GM12878 (cell line): ENCODE measurements around the gene KRTAP10-5. TPM values are rescaled to one million over a fixed set of nuclear protein-coding genes. Genes with fewer than 3 reads are reported as not detected.

Experiments used
- ATAC-seq: fragments of 200-7000 bp; cut with Tn5 transposase; 3 replicates; pipeline ENCODE4 v1.9.1; 2020; ENCODE audit warnings: mild to moderate bottlenecking, moderate library complexity
- BruUV-seq: library from RNA; stranded (reverse); fragments of 400-500 nt; replicated peaks from 2 replicates; lab custom pipeline; 2021; lab: Mats Ljungman, UMichigan
- CTCF ChIA-PET: fragments of 300-600 bp; sonication (Branson Sonifier 250); formaldehyde crosslinking; extraction: SDS; loops from one replicate; lab custom pipeline; 2021; ENCODE audit warnings: inconsistent platforms; lab: Yijun Ruan, JAX
- POLR2A ChIA-PET: fragments of 350-600 bp; formaldehyde crosslinking; extraction: SDS; loops from one replicate; lab custom pipeline; 2021; ENCODE audit warnings: inconsistent platforms; lab: Charles Lee
- RAD21 ChIA-PET: fragments of 300-600 bp; sonication (Branson Sonifier 250); formaldehyde crosslinking; loops from one replicate; lab custom pipeline; 2023; ENCODE audit warnings: antibody characterized with exemption; ENCODE audit not compliant: unreplicated experiment; lab: Charles Lee
- SMC1A ChIA-PET: fragments of 300-600 bp; sonication (Branson Sonifier 250); formaldehyde crosslinking; loops from one replicate; lab custom pipeline; 2023; ENCODE audit not compliant: unreplicated experiment, uncharacterized antibody; lab: Charles Lee
- DNase-seq: peaks from one replicate; pipeline ENCODE4 v3.0.0-alpha.2; 2011; ENCODE audit warnings: low read depth, low spot score
- FAIRE-seq: peaks from 3 replicates; lab custom pipeline; 2011; peaks lifted over from hg19 to GRCh38; lab: Jason Lieb, UNC
- H2AFZ ChIP-seq: 2 replicates; pipeline ENCODE4 v1.6.0; 2011; ENCODE audit warnings: low read depth, low read length, control low read depth; ENCODE audit not compliant: control insufficient read depth
- H3K27ac ChIP-seq: 2 replicates; pipeline ENCODE4 v1.5.1; 2011; ENCODE audit warnings: control low read depth; ENCODE audit not compliant: control insufficient read depth, insufficient read depth
- H3K27me3 ChIP-seq, 2 experiments: replicated peaks in 1 of 2; 2 replicates each; pipeline versions ENCODE4 v1.6.0 to v1.6.1; 2011; ENCODE audit warnings: low read length in 1 of 2; ENCODE audit not compliant: control insufficient read depth in 2 of 2, insufficient read depth in 2 of 2
- H3K36me3 ChIP-seq, 2 experiments: 2 replicates each; pipeline ENCODE4 v1.5.1; 2011; ENCODE audit warnings: low read length in 1 of 2; ENCODE audit not compliant: control insufficient read depth in 2 of 2, insufficient read depth in 2 of 2
- H3K4me1 ChIP-seq: 2 replicates; pipeline ENCODE4 v1.6.1; 2011; ENCODE audit warnings: mild to moderate bottlenecking, low read length, moderate library complexity, mixed read lengths; ENCODE audit not compliant: control insufficient read depth, insufficient read depth
- H3K4me2 ChIP-seq: 2 replicates; pipeline ENCODE4 v1.6.0; 2011; ENCODE audit warnings: control low read depth; ENCODE audit not compliant: control insufficient read depth, insufficient read depth
- H3K4me3 ChIP-seq: fragments of 200-600 bp; sonication (generic); 2 replicates; pipeline ENCODE4 v1.5.1; 2016
- H3K79me2 ChIP-seq: 2 replicates; pipeline ENCODE4 v1.6.0; 2011; ENCODE audit warnings: low read length; ENCODE audit not compliant: control insufficient read depth, insufficient read depth
- H3K9ac ChIP-seq: 2 replicates; pipeline ENCODE4 v1.8.0; 2011; ENCODE audit warnings: low read length, control low read depth, mixed read lengths; ENCODE audit not compliant: control insufficient read depth, insufficient read depth
- H3K9me3 ChIP-seq: replicated peaks from 3 replicates; pipeline ENCODE4 v1.5.1; 2011; ENCODE audit warnings: mild to moderate bottlenecking, low read length; ENCODE audit not compliant: control insufficient read depth, insufficient read depth
- H4K20me1 ChIP-seq: 2 replicates; pipeline ENCODE4 v1.6.0; 2011; ENCODE audit not compliant: control insufficient read depth, insufficient read depth
- HDAC6 ChIP-seq: fragments of 200-600 bp; sonication (generic); IDR thresholded peaks from one replicate; pipeline ENCODE4 v1.8.0; 2017; ENCODE audit warnings: antibody characterized with exemption; ENCODE audit not compliant: unreplicated experiment
- MTA3 ChIP-seq: IDR thresholded peaks from 2 replicates; pipeline ENCODE4 v1.6.1; 2012; ENCODE audit warnings: low read length, inconsistent platforms, borderline replicate concordance
- MXI1 ChIP-seq: fragments of 150-350 bp; IDR thresholded peaks from 2 replicates; pipeline ENCODE4 v1.6.1; 2011; ENCODE audit warnings: low read depth, mild to moderate bottlenecking, inconsistent platforms, low read length, improper control_type of control experiment
- PML ChIP-seq: IDR thresholded peaks from 2 replicates; pipeline ENCODE4 v1.6.1; 2012; ENCODE audit warnings: low read length, inconsistent platforms
- ZNF274 ChIP-seq: IDR thresholded peaks from one replicate; pipeline ENCODE4 v1.8.0; 2011; ENCODE audit not compliant: insufficient read length, insufficient read depth
- WGBS: methylation state at CpG from one replicate; pipeline ENCODE4 v1.1.6; 2016; ENCODE audit warnings: low lambda C conversion rate; ENCODE audit not compliant: insufficient replicate concordance, insufficient coverage; ENCODE audit errors: missing lambda C conversion rate; 5-methylcytosine and 5-hydroxymethylcytosine counted together
- in situ Hi-C: fragments of 300-500 bp; cut with MboI; formaldehyde crosslinking; loops from 9 replicates; pipeline ENCODE4 v1.14.3; 2018; ENCODE audit warnings: mixed read lengths
- intact Hi-C: fragments of 100-400 bp; cut with micrococcal nuclease; formaldehyde crosslinking; loops from one replicate; pipeline ENCODE4 v1.14.2; 2022; ENCODE audit not compliant: unreplicated experiment
- polyA plus RNA-seq, 11 experiments: library from polyadenylated mRNA; depleted of rRNA in 4 of 11; unstranded in 6 of 11; stranded (reverse) in 5 of 11; fragments of >200 nt; fragmentation: Nextera tagmentation in 4 of 11; fragmentation: Illumina TruSeq in 1 of 11; extraction: Ambion mirVana in 4 of 11; extraction: Trizol in 1 of 11; gene quantifications; 1 replicate in 1 of 11; 2 replicates in 10 of 11; pipeline versions ENCODE4 v1.2.1 to v1.2.3, GENCODE V29; 2011 to 2016; ENCODE audit warnings: inconsistent platforms in 2 of 11, missing spikeins in 2 of 11, low read depth in 1 of 11
- total RNA-seq, 4 experiments: library from RNA; depleted of rRNA in 3 of 4; stranded (reverse); fragments of >200 nt in 3 of 4; fragmentation: Illumina TruSeq in 1 of 4; extraction: Trizol in 1 of 4; gene quantifications; 2 replicates each; pipeline versions ENCODE4 v1.2.1 to v1.2.3, GENCODE V29; 2013 to 2021
- TF ChIP-seq, protein P1 (sequence below): IDR thresholded peaks from 2 replicates; pipeline ENCODE4 v1.6.1; 2012; ENCODE audit warnings: low read length, inconsistent platforms

The KRTAP10-5 gene
- total and polyA plus RNA-seq, 10 of the 15 experiments (the other 5 are each of a cell fraction or from before 2014, with no cell fraction given): not detected

DNA sequence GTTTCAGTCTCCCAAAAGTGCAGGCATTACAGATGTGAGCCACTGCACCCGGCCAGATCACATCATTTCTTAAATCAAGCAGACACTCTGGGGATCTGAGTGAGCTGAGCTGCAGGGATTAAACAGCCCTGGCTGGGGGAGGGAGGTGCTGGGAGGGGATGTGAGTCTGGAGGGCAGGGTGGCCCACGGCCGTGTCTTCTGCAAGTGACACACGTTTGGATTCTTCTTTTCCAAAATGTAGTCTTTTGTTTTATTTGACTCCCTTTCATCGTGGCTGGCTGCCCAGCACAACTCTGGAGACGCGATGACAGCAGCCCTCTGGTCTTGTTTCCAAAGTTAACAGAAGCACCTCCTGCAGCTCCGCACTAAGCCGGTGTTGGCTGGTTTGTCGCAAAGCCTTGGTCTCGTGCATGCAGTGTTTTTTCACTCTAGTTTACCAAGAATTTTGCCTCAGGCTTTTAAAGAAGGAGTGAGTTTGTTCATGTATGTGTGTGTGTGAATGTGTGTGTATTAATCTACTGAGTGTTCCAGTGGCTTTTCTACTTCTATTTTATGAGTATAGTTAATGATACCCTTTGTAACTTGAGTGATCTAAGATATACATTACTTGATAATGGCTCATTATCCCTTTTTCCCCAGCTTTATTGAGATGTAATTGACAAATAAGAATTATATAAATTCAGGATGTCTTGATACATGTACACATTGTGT, 2.8 kb upstream of the KRTAP10-5 start (continued):
- TF ChIP-seq, protein P1, sequence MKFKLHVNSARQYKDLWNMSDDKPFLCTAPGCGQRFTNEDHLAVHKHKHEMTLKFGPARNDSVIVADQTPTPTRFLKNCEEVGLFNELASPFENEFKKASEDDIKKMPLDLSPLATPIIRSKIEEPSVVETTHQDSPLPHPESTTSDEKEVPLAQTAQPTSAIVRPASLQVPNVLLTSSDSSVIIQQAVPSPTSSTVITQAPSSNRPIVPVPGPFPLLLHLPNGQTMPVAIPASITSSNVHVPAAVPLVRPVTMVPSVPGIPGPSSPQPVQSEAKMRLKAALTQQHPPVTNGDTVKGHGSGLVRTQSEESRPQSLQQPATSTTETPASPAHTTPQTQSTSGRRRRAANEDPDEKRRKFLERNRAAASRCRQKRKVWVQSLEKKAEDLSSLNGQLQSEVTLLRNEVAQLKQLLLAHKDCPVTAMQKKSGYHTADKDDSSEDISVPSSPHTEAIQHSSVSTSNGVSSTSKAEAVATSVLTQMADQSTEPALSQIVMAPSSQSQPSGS: no peak

DNA sequence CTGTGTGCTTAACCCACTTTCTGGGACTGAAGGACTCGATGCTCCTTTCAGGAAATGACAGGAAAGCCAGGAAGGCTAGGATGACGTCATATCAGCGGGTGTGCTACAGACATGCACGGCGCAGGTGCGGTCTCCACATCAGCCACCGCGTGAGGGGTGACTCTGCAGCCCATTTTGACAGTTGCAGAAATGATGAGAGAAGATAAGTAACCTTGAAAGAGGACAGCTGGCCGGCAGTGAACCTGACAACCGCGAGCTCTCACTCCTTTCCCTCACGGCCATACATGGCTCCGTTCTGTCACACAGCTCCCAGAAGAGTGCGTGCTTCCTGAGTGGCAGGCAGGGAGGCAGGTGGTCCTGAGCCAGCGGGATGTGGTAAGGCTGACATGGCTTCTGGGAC, 1.7 kb upstream of the KRTAP10-5 start:
- H3K27me3 ChIP-seq: no peaks in the 10 kb centered on the region
- TF ChIP-seq HDAC6 (no peak), PML (no peak), MXI1 (no peak), MTA3 (no peak), ZNF274 (no peak)
- intact Hi-C loops: no loop called here

More for the DNA sequence above, 1.7 kb upstream of the KRTAP10-5 start:
- Histone ChIP-seq H3K9me3 (peaks cover 5% of the 10 kb centered on the region; the same call in 2 of the 3 replicates), H3K79me2 (no peaks in the 10 kb centered on the region), H3K36me3 (no peaks in the 10 kb centered on the region), H3K4me3 (no peak overlapping the region), H3K27ac (no peak overlapping the region), H2AFZ (no peak overlapping the region), H3K4me2 (no peak overlapping the region), H4K20me1 (no peaks in the 10 kb centered on the region), H3K9ac (no peak overlapping the region), H3K4me1 (no peaks in the 10 kb centered on the region)
- DNase-seq (no peak), FAIRE-seq (no peak), ATAC-seq (no peak)
- ChIA-PET RAD21 (no interaction called here), SMC1A (no interaction called here), CTCF (no interaction called here), POLR2A (no interaction called here)
- WGBS: 44% methylated on average over 15 of the region's 15 CpGs
- in situ Hi-C loops: no loop called here
- no TSS peak for BruUV-seq
